ENCODE measurements around the gene WWOX. TPM values are rescaled to one million over a fixed set of nuclear protein-coding genes. Genes with fewer than 3 reads are reported as not detected.
A peak's percentile ranks its signal among the peaks of the same experiment; 100 is the strongest.

The WWOX gene
- total and polyA plus RNA-seq, 3 donors from 2014 or later = 20.6 to 76.7 (median 64.1) TPM

DNA sequence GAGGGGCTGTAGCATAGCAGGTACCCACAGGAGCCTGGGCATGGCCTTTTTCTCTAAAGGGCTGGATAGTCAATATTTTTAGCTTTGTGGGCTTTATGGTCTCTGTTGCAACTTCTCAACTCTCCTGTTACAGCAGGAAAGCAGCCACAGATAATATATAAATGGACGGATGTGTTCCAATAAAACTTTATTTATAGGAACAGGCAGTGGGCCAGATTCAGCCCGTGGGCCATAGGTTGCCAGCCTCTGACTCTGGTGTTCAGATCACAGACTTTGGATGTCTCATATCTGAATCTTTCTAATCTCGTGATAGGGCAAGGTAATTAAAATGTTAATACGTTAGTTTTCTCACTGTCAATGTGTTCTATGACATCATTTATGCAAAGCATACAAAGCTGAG, 136.4 kb downstream of the WWOX start:
- Histone ChIP-seq H3K27me3 (no peaks in the 10 kb centered on the region), H3K27ac (no peak overlapping the region), H3K36me3 (ENCODE audit: low read depth, missing control alignments) (no peaks in the 10 kb centered on the region), H3K4me1 (no peaks in the 10 kb centered on the region), H3K4me3 (no peak overlapping the region), H3K9me3 (no peaks in the 10 kb centered on the region)
- intact Hi-C loops (cut with DNase I; ENCODE audit: low total_unique reads) = loop anchor here (10.0 kb wide), 1 partner anchor 111 kb away; no protein-coding TSS in a partner anchor
- DNase-seq = no peak
- WGBS, 2 donors = 82 to 88% methylated on average over 4 of the region's 4 CpGs
- no peak for TF ChIP-seq POLR2A (IDR thresholded peaks at IDR 0.05)
- TF ChIP-seq, protein P1, sequence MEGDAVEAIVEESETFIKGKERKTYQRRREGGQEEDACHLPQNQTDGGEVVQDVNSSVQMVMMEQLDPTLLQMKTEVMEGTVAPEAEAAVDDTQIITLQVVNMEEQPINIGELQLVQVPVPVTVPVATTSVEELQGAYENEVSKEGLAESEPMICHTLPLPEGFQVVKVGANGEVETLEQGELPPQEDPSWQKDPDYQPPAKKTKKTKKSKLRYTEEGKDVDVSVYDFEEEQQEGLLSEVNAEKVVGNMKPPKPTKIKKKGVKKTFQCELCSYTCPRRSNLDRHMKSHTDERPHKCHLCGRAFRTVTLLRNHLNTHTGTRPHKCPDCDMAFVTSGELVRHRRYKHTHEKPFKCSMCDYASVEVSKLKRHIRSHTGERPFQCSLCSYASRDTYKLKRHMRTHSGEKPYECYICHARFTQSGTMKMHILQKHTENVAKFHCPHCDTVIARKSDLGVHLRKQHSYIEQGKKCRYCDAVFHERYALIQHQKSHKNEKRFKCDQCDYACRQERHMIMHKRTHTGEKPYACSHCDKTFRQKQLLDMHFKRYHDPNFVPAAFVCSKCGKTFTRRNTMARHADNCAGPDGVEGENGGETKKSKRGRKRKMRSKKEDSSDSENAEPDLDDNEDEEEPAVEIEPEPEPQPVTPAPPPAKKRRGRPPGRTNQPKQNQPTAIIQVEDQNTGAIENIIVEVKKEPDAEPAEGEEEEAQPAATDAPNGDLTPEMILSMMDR (IDR thresholded peaks at IDR 0.05) = no peak

DNA sequence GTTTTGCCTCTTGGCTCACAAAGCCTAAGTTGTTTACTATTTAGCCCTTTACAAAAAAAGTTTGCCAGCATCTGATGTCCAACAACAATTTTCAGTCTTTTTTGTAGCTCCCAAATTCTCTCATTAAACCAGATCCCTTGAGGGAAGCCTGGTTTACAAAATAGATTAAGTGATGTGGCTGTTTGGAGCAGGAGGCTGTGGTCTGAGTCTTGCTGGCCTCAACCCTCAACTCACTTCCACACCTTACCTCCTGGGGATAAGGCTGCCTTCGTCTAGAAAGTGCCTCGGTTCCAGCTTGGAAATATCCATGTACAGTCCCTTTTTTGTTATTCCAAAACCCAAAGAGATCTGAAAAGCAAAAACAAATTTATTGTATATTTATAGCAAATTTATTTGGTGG, 138.4 kb downstream of the WWOX start:
- H3K4me3 ChIP-seq = no peak overlapping the region
- no peaks in the 10 kb centered on the region for H3K36me3 ChIP-seq (ENCODE audit: low read depth, missing control alignments)
- H3K4me1 ChIP-seq = peaks cover 3% of the 10 kb centered on the region
- H3K27me3 ChIP-seq = no peaks in the 10 kb centered on the region
- H3K9me3 ChIP-seq = no peaks in the 10 kb centered on the region
- WGBS, 2 donors = 53 to 61% methylated on average over 2 of the region's 2 CpGs
- peak overlapping the region in 1 of 2 donors; percentile 36 for H3K27ac ChIP-seq
- TF ChIP-seq, protein P1 (IDR thresholded peaks at IDR 0.05) = no peak
- TF ChIP-seq POLR2A (IDR thresholded peaks at IDR 0.05) = no peak
- DNase-seq = no peak
- intact Hi-C loops (cut with DNase I; ENCODE audit: low total_unique reads) = loop anchor here (10.0 kb wide), 1 partner anchor 113 kb away; no protein-coding TSS in a partner anchor

DNA sequence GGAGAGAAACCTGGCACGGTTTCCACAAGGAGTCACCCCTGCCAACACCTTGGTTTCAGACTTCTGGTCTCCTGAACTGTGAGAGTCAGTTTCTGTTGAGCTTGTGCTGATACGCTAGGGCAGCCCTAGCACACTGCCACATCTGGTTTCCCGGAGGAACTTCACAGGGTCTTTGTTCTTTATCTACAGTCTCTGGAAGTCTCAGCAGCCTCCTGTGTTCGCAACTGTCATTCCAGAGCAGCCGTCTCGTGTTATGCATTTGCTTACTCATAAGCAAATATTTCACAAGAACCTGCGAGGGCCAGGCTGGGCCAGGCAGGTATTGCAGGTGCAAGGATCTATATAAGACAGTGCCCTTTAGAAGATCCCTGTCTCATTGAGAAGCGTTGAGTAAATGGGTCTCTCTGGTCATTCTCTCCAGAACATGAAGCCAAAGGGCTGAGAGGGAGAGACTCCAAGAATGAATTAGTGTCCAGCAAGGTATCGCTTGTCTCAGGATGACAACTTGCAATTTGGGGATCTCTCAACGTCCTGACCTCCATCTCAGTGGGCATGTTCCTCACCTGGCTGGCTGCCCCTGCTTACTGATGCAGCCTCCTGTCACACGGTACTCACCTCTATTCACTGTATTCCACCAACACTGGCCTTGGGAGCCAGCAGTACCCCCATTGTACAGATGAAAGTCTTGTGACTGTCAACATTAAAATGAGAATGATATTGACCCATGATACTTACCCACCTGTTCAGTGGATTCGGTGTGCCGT, 141.2 kb downstream of the WWOX start:
- H3K36me3 ChIP-seq (ENCODE audit: low read depth, missing control alignments) = no peaks in the 10 kb centered on the region
- no peaks in the 10 kb centered on the region for H3K9me3 ChIP-seq
- DNase-seq = no peak
- H3K27me3 ChIP-seq = no peaks in the 10 kb centered on the region
- H3K4me1 ChIP-seq = peaks cover 3% of the 10 kb centered on the region
- no peak overlapping the region for H3K27ac ChIP-seq
- no peak overlapping the region for H3K4me3 ChIP-seq
- 89 to 90% methylated on average over 13 of the region's 13 CpGs for WGBS, 2 donors
- no peak for TF ChIP-seq POLR2A (IDR thresholded peaks at IDR 0.05)
- TF ChIP-seq, protein P1 (IDR thresholded peaks at IDR 0.05) = no peak
- intact Hi-C loops (cut with DNase I; ENCODE audit: low total_unique reads) = no loop called here

DNA sequence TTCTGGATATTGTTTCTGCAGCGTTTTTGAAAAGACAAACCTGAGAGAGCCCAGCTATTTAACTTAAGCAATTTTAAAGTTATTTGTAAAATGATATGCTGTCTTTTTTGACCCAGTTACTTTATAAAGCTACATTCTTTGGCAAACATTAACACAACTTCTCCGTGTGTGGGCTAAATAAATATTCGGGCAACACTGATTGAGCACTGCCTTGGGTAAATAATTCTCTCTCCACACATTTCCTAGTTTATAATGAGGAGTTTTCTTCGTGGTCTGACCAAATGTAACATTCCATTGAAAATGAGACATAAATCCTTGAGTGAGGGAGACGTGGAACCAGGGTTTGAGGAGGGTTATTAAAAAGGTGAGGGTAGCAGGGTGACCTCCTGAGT, 142.8 kb downstream of the WWOX start:
- Histone ChIP-seq H3K9me3 (no peaks in the 10 kb centered on the region), H3K4me1 (peaks cover 3% of the 10 kb centered on the region), H3K4me3 (no peak overlapping the region), H3K36me3 (ENCODE audit: low read depth, missing control alignments) (no peaks in the 10 kb centered on the region), H3K27me3 (no peaks in the 10 kb centered on the region), H3K27ac (peak overlapping the region in 1 of 2 donors; percentile 41)
- WGBS, 2 donors = 48 to 51% methylated on average over 5 of the region's 5 CpGs
- DNase-seq = no peak
- TF ChIP-seq, protein P1 (IDR thresholded peaks at IDR 0.05) = no peak
- no peak for TF ChIP-seq POLR2A (IDR thresholded peaks at IDR 0.05)
- intact Hi-C loops (cut with DNase I; ENCODE audit: low total_unique reads) = no loop called here
